Right kidney (tissue), 1 donor: ENCODE data around the gene C10orf120.

Experiments
- DNase-seq: peaks from one replicate; pipeline ENCODE4 v3.0.0-alpha.2; 2016

C10orf120 gene

DNA sequence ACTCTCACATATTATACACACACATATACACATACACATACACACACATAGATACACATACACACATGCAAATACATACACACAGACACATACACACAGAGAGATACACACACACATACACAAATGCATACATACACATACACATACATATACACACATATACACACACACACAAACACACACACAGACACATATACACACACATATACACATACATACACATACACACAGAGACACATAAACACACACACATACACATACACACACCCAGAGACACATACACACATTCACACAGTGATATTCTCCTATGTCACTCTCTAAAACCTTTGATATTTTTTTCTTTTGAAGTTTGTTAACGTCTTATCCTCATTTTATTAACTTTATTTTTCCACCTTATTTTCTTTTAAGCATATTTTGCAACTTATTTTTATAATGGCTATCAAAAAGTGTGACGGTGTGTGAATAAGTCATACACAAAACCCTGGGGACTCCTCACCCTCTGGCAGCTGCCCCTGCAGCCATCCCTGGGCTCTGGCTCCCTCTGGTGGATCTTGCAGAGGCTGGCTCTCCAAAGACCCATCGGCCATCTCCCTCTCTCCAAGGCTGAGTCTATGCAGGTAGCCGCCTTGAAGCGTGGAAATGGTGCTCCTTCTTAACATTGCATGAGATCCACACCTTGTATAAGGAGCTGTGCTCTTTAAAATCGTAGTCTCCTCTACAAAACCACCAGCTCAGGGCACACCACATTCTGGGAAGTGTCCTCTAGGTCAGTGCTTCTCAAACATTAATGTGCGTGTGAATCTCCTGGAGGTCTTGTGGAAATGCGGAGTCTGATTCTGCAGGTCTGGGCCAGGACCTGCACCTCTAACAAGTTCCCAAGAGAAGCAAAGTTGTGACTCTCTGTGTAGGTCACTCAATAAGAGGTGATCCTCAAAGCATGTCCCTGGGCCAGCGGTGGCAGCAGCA lies 4.1 kb upstream of the C10orf120 start:
- DNase-seq = peak; percentile 16

DNA sequence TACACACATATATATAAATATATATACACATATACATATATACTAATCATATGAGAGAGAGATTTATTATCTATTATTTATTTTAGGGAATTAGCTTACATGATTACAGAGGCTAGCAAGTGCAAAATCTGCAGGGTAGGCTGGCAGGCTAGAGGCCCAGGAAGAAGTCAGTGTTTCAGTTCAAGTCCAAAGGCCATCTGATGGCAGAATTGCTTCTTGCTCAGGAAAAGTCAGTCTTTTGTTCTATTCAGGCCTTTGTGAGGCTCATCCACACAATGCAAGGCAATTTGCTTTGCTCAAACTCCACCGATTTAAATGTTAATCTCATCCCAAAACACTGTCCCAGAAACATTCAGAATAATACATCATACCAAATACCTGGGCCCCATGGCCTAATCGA lies 2.6 kb upstream of the C10orf120 start:
- no peak for DNase-seq

DNA sequence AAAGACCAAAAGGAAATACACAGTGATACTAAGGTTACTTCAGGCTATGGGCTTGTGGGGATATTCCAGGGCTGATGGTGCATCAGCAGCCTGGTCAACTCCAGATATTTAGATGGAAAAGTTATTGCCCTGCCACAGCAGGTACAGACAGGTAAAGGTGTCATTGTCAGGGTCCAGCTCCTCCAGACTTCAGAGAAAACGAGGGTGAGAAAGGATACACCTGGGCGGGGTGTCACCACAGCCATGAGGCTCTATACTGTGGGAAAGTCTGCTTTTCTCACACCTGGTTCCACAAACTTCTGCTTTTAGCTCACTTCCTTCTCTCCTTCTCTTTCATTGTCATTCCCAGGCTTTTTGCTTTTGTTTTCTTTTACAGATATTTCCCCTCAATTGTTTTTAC lies 2.0 kb upstream of the C10orf120 start:
- DNase-seq = no peak

DNA sequence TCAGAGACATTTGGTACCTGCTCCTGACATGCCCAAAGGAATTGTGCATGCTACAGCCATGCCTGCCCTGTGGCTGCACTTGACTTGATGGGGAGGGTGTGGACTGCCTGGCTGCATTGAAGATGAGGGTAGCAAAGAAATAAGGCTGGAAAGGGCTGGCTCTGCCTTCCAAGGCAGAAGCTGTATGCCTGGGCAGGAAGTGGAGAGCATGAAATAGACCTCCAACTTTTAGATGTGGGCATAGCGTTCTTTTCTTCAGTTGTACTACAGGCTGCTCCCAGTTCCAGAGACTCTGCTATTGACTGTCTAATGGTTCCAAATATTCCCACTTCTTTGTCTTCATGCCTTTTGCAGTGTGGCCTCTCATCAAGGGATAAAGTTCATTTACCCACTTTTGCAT lies 3.0 kb downstream of the C10orf120 start:
- DNase-seq = no peak

DNA sequence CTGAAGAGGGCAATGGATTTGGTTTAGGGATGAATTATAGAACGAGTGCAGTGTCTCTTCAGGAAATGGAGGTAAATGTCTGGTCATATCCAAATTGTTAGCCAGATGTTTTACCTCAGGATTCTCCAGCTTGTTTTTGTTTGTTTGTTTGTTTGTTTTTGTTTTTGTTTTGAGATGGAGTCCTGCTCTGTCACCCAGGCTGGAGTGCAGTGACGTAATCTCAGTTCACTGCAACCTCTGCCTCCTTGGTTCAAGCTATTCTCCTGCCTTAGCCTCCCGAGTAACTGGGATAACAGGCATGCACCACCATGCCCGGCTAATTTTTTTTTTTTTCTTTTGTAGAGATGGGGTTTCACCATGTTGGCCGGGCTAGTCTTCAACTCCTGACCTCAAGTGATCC lies 6.9 kb downstream of the C10orf120 start:
- no peak for DNase-seq

DNA sequence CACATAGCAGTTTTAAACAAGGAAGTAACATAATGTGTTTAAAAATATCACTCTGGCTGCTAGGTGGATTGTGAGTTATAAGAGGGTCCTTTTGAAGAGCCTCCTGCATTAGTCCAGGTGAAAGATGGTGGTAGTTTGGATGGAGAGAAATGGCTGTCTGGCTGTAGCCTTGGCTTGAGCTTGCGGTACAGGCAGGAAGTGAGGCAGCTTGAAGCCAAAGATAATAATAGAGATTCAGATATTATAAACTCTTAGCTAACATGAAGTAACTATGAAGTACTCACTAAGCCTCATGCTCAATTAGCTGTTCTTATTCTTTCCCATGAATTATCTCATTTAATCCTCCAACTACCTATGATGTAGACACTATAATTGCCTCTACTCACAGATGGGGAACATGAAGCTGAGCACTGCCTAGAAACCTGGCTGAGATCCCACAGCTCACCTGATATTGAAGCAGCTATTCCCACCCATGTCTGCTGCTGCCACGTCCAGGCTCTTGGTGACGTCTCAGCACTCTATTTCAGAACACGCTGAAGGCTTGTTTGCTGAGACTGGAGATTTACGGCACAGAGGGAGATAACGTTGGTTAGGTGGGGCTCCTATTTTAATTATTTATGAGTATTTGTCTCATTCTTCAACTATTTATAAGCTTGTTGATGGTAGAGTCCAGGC lies 10.4 kb downstream of the C10orf120 start:
- no peak for DNase-seq

DNA sequence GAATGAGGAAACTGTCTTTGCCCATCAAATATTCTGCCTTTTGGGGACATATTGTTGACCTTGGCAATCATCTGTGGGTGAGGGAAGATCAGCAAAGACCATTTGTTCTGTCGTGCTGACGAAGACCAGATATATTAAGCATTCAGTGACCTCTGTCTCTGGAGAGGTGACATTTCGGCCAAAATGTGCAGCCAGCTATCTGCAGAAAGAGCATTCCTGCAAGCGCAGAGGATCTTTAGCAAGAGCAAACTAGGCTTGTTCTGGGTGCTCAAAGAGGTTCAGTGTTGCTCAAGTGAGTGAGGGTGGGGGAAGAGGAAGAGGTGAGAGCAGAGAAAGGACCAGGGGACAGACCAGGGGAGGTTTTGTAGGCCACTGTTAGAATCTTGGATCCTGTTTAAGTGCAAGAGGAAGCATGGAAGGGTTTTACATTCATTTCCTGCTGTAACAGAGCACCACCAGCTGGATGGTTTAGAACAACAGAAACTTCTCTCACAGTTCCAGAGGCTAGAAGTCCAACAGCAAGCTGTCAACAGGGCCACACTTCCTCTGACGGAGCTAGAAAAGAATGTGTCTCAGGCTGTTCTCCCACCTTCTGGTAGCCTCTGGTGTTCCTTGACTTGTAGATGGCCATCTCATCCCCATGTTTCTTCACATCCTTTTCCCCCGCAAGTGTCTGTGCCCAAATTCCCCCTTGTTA lies 11.2 kb downstream of the C10orf120 start:
- no peak for DNase-seq

DNA sequence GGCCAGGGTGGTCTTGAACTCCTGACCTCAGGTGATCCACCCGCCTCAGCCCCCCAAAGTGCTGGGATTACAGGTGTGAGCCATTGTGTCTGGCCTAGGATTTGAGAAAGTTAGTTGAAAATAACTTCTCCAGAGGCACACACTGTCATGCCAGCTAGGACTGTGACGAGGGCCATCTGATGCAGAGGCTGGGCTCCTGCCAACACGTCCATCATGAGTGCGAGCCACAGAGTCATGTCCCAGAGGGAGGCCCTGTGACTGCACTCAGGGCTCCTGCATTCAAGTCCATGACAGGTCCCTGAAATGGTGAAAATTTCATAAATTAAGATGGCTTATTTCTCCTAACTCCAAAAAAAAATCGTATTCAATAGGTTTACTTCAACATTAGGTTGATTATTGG lies 17.1 kb downstream of the C10orf120 start:
- DNase-seq = no peak

DNA sequence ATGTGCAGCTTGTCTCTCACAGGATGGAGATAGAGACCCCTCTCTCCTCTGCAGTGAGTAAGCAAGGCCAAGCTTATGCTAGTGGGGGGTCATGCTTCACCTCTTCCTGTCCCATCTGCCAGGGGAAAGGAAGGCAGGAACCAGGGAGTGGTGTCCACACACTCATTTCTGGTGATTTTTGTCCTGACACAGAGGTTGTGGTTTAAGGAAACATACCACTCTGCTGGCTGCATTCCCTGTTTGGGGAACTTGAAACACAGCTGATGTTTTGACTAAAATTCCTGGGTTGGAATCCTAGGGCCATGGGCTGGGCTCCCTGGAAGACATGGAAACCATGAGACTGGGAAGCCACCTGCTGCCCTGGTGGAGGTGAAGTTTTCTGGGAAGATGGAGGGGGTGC lies 21.4 kb downstream of the C10orf120 start:
- no peak for DNase-seq

DNA sequence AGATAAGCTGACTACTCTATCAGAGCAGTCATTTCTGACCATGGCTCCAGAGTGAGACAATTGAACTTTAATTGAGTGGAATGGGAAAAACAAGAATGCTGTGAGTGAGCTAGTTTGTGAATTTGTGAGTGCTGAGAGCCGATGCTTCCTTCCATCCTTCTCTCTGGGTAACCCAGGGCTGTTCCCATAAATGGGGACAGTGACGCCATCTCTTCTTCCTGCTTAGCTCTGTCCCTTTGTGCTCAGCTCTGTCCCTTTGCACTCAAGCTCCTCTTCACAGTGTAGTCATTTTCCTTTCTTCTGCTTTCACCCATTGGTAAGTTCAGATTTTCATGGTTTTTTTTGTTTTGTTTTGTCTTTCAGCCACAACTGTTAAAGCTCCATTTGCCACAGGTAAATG lies 24.4 kb downstream of the C10orf120 start:
- DNase-seq = no peak

DNA sequence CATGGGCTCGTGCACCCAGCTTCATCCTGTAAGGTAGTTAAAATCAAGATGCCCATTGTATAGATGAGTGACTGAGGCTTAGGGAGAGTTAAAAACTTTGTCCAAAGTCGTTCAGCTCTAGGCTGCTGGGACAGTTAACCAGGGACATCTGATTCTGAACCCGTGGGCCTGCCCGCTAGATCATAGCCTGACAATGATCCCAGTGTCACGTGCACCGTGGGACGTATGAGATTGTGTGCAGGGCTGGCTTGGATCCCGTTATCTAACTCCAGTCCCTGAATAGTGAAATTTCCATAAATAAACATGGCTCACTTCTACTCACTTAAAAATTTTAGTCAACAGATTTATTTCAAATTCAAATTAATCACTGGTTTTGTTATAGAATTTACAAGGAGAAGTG lies 24.9 kb downstream of the C10orf120 start:
- no peak for DNase-seq

DNA sequence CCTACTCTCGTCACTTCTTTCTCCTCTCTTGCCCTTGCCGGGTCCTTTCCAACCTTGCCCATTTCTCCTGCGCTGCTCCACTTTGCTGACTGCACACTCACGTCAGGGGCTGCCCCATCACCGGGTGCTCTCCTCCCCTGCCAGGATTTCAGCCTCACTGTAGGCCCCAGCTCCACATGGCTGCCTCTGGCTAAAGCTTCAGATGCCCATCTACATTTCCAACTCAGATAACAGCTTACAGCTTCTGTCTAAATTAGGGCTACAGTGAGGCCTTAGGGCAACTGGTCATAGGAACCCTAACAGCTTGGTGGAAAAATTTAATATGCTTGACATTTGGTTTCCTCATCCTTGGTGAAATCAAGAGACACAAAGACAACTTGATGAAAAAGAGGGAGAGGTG lies 25.9 kb downstream of the C10orf120 start:
- DNase-seq = no peak

DNA sequence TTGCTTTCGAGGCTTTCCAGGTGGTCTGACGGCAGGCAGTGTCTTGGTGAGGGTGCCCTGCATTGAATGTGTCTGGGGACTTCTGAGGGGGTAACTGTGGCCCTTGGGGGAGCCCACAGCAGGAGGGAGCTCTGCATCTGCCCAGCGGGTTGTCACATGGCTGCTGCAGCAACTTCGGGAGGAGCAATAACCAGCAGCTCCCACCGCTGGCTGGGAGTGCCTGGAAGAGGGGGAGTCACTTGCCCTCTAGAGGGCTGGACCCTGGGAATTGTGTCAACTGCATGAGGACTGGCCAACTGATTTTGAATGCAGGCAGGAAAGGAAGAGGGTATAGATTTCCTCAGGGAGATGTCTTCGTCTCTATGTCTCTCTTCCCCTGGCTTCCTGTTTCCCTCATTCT lies 26.4 kb downstream of the C10orf120 start:
- peak; percentile 6 for DNase-seq

DNA sequence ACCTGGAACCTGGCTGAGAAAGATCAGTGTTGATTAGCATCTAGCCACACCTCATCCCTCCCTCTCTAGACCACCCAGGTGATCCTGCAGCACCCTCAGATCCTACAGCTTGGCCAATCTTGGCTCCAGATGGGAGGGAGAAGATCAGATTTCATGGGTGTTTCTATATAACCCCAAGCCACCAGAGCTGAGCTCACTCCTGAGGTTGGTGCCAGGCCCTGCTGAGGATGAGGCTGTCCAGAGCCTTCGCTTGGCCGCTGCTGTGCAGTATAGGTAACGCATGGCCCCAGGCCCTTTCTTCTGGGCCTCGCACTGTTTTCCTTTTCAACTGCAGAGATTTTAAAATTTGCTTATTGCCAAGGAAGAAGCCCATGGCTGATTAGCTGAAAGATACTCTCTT lies 27.0 kb downstream of the C10orf120 start:
- no peak for DNase-seq

DNA sequence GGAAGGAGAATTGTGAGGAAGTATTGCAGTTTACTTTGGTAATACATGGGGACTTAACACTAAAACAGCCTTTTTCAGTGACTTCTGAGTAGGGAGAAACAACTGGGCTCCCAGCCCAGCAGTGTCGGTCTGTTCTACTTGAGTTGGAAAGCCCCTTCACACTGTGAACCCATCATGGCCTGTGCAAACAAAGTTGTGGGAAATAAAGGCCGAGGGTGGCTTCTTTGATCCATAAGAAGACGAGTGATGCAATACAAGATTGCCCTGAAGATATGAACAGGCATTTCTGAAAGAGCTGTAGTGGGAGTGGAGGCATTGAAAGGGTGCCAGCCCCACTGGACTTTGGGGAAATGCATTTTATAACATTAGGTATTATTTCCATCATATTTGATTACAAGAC lies 28.3 kb downstream of the C10orf120 start:
- no peak for DNase-seq

DNA sequence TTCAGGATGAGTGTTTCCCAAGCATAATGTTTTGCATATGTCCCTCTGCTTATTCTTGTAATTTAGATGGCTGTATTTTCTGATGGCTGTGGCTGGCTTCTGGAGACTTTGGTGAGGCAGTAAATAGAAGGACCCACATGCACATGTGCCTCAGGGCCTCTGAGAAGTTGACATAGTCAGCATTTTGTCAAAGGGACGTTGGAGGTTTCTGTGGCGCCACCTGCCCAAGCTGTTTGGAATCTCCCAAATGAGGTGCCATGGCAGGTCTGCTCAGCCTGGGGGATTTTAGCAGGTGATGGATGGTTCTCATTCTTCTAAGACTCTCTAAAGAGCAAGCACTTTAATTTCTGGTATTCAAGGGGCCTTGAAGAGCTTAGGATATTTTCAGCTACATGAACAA lies 29.8 kb downstream of the C10orf120 start:
- DNase-seq = no peak

DNA sequence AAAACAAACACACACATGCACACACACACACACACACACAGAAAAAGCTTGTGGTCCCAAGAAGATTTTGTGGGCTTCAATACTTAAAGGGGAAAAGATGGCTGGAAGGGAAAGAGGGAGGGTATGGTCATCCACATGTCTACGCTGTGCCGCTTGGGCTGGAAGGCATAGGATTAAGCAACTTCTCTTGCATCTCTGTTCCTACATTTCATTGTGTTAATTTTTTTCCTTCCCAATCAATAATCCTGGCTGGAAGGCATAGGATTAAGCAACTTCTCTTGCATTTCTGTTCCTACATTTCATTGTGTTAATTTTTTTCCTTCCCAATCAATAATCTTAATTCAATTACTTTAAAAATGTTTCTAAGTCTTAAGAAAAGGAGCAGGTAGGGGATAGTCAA lies 30.6 kb downstream of the C10orf120 start:
- no peak for DNase-seq

DNA sequence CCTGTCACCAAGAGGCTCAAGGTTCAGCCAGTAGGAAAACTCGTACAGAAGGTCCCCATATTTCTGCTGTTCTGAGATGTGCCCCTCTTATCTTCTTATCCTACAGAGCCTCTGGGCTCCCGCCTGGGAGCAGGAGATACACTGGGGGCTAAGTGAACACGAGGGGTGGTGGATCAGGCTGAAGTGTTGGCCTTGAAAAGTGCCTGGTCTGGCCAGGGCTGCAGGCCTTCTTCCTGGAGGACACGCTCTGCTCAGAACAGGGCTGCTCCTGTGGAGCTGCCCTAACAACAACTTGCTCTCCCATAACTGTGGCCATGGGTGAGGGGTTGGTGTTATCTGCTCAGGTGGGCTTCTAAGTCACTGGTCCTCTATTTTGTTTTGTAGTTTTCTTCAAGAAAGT lies 33.7 kb downstream of the C10orf120 start:
- no peak for DNase-seq

DNA sequence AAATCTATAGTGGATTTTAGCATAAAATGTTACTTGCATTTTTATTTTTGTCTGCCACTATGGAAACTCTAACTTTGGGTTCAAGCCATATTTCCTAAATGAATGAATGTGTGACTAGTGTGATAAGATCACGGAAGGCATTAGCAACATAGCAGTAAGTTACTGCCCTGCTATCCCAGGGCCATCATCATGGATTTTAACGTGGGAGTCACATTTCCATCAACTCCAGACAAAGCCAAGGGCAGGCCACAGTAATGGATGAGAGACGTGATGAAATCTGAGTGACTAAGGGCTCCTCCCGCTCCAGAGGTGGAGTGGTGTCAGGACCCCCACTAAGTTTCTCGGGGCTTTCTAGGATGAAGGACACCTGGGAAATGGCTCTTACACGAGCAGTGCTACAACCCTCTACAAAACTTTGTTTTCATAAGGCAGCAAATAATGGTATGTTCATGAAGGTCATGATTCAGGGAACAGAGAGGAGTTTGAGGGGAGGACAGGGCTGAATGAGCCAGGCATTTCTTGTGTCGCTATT lies 34.3 kb downstream of the C10orf120 start:
- peak; percentile 13 for DNase-seq

DNA sequence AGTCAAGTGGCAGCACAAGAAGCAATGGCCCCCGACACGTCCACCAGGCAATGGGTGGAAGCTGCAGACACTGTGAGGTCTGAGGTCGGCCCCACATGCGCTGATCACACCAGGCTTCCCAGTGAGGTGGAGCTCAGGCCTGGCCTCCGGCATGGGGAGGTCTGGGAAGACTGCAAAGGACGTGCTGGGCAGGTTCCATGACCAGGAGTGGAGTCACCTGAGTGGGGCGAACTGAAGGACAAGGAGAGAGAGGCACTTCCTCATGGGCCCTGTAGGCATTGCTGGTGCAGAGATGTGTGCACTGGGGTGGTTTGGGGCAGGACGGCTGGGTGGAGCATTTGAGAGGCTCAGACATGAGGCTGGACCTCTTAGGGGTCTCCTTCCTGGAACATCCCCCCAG lies 35.1 kb downstream of the C10orf120 start:
- DNase-seq = no peak

DNA sequence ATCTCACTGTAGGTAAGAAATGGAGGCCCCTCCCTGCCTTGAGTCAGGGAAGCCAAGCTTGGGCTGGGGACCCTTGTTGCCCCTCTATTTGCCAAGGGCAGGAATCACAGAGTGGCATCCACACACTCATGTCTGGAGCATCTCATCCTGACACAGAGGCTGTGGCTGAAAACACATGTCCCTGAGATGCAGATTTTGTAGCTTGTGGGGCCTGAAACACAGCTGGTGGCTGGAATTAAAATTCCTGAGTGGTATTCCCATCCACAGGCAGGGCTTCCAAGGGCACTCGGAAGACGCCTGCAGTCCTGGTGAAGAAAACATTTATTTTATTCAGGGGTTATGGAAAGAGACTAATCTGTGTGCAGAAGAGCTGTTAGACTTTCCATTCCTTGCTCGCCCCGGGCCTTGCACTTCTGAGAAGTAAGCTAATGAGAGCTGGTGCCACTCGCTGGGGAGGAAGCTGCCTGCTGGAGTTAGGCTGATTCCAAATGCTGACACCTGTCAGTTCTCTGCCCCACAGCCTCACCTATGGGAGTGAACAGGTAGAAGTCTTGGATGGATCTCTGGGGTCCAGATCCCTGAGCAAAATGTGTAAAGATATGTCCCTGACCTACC lies 36.0 kb downstream of the C10orf120 start:
- DNase-seq = no peak

DNA sequence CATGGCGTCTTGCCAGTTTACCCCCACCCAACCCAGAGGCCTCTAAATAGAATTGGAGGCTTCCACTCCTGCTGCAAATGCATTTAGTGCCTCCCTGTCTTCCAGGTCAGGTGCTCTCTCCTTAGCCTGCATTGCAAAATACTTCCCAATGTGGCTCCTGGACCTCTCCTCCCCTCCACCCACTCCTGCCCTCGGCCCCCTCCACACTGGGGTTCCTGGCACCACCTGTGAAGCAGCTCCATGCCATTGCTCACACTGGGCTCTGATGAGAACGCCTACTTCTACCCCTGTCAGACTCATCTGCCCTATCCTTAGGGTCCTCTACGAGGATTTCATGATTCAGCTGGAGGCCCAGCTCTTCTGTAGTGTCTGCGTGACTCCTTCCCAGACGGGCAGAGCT lies 37.4 kb downstream of the C10orf120 start:
- DNase-seq = no peak

DNA sequence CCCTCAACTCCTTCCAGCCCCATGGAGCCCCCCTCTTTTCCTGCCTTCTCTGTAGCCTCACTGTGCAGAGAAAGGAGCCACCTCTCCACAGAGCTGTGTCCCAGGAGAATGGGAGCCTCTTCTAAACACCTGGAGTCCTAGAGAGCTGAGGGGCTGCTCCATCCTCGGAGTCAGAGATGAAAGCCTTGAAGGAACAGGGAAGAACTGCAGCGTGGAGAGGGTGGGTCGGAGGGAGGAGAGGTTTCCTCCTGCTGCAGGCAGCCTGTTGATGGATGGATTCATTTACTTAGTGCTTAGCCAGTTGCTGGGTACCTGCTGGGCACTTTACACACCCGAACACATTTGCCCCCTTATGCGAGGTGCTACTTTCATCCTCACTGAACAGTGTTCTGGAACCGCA lies 39.0 kb downstream of the C10orf120 start:
- DNase-seq = no peak
